Measurements from ENCODE around the gene FAT1.

The FAT1 gene

DNA sequence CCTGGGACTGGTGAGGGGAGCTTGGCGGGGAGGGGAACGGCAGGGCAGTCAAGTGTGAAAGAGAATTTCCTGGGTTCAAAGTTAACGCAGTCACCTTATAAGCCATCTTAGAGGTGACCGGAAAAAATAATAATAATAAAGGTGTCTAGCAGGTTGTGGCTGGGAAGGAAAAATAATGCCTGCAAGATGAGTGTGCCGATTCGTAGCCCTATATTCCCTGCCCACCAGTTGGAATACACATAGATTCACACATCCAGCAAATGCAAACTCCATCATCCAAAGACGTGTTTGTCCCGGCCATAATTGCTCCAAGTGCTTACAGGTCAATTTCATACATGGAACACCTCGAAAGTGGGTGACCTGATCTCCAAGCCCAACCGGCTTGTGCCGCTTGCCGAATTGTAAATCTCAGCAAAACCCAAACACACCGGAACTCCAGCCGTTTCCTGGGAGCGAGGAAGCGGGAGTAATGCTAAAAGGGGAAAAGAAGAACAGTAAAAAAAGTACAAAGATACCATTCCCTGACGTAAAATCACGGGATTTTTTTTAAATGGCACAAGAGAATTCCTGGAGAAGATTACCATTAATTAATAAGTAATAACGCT lies 1.3 kb upstream of the FAT1 start:
- peak overlapping the region; percentile 43 for H3K27ac Mint-ChIP-seq
- DNase-seq (no peak), ATAC-seq (replicated peaks) (no peak)
- peaks cover 40 to 78% of the 10 kb centered on the region in 2 donors for H3K27me3 Mint-ChIP-seq
- H3K4me1 Mint-ChIP-seq: peaks cover 2 to 18% of the 10 kb centered on the region in 2 donors
- H3K4me3 Mint-ChIP-seq: no peak overlapping the region
- peaks cover 0 to 1% of the 10 kb centered on the region in 2 donors for H3K9me3 Mint-ChIP-seq
- H3K36me3 Mint-ChIP-seq: no peaks in the 10 kb centered on the region

DNA sequence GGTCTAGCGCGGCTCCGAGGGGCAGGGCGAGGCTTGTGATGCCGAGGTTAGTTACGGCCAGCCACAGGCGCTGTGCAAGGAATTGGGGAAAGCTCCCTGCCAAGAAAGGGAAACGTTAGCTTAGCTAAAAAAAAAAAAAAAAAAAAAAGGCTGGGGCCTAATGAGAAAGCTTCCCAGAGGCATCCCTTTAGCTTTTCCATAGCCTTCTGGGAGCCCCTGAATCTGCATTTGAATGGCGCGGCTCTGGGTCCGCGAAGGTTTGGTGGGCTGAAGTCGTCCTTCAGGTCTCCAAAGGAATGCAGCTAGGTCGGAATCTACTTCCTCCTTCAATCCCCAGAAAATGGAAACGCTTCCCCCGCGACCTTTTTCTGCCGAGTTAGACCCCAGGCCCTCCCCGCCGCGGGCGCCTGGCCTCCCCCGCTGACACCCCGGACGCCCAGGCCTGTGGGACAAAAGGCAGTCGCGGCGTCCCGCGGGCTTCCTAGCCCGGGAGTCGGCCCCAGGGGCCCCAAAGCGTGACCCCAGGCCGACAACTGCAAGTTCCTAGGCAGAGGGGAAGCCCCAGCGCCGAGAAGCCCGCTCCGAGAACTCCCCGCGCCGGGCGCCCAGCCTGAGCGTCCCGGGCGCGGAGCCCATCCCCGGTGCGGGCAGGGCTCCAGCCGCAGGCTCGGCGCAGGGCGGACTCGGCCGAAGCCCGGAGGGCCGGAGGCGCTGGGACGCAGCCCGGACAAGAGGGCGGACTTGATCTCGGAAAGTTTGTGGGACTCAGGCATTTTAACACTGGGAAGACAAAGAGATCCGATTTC lies 605 bp upstream of the FAT1 start:
- Mint-ChIP-seq H3K27ac (peak overlapping the region; percentile 78), H3K27me3 (peaks cover 39 to 76% of the 10 kb centered on the region in 2 donors), H3K9me3 (peaks cover 0 to 1% of the 10 kb centered on the region in 2 donors), H3K36me3 (no peaks in the 10 kb centered on the region), H3K4me3 (peak overlapping the region; percentile 48 to 81), H3K4me1 (peaks cover 2 to 18% of the 10 kb centered on the region in 2 donors)
- no peak for ATAC-seq (replicated peaks)
- DNase-seq: no peak

DNA sequence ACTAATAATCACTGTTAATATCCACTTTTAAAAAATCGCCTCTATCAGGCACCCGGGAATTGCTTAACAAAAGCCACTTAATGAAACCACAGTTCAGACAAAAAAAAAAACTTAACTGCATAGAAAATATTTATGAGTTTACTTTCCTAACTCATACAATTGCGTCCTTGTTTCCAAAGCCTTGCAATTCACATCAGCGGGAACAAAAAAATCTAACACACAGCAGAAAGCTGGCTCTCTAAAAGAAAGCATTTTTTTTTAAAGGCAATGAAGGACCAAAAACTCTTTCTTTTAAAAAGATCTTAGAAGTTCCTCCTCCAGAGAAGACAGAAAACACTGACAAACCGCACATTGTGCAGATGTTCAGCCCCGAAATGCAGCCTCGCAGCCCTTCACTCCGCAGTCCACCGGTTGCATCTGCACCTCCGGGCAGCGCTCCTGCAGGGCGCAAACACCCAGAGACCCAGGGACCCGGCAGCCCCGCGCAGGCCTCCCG lies 812 bp downstream of the FAT1 start:
- Mint-ChIP-seq H3K4me3 (peak overlapping the region; percentile 18 to 64), H3K27me3 (peaks cover 28 to 63% of the 10 kb centered on the region in 2 donors), H3K36me3 (no peaks in the 10 kb centered on the region), H3K9me3 (peaks cover 3% of the 10 kb centered on the region in 2 donors), H3K4me1 (peaks cover 2 to 18% of the 10 kb centered on the region in 2 donors), H3K27ac (no peak overlapping the region)
- DNase-seq (no peak), ATAC-seq (replicated peaks) (peak in 1 of 2 donors; percentile 14)

DNA sequence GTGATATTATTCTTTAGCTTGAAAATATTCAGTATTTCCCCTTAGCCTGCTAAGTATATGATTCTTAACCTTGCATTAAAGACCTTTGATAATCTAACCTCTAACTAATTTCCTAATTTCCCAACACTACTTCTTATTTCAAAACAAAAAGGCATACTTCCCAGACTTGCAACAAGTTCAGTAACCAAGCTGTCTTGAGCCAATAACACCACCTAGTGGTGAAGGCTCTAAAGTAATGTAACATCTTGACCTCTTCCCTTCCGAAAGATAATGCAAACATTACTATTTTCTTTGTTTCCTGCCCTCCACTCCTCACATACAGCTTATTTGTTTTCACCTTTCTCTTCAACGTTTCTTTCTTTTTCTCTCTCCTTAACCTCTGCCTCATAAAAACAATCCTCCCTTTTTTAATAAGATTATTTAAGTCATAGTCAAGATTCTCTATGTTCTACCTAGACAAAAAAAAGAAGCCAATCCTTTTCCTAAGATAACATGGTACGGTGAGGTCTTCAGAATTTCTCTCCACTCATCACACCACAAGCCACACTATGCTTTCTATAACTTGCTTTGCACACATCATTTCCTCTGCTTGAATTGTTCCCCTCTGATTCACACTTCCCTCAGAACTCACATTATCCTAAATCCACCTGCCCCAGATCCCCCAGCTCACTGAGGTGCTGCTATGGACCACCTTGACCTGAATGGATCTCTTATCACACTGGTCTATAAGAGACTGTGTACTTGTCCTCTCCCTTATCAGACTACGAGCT lies 3.5 kb downstream of the FAT1 start:
- Mint-ChIP-seq H3K4me1 (peaks cover 0 to 10% of the 10 kb centered on the region in 2 donors), H3K4me3 (no peak overlapping the region), H3K36me3 (no peaks in the 10 kb centered on the region), H3K9me3 (peaks cover 6 to 7% of the 10 kb centered on the region in 2 donors), H3K27ac (no peak overlapping the region), H3K27me3 (peaks cover 11 to 37% of the 10 kb centered on the region in 2 donors)
- DNase-seq: no peak
- ATAC-seq (replicated peaks): no peak

DNA sequence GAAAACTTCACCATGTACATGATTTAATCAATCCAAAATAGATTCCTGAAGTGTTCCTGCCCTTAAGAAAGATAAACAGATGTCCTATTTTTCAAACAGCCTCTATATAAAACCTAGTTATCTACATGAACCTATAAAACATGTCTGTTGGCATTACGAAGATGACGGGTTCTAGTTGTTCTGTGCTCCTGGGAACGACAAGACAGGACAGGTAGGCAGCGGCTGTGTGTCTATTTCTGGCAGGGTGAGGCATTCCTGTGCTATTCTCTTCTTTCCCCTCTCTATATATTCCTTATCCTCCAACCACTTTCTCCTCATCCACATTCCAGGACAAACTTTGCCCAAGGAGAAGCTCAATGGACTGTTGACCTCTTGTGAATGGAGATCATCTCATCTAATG lies 6.1 kb downstream of the FAT1 start:
- Mint-ChIP-seq H3K27ac (no peak overlapping the region), H3K4me3 (no peak overlapping the region), H3K4me1 (no peaks in the 10 kb centered on the region), H3K27me3 (peaks cover under 1 to 13% of the 10 kb centered on the region in 2 donors), H3K9me3 (peaks cover 6 to 7% of the 10 kb centered on the region in 2 donors), H3K36me3 (no peaks in the 10 kb centered on the region)
- DNase-seq: no peak
- no peak for ATAC-seq (replicated peaks)

DNA sequence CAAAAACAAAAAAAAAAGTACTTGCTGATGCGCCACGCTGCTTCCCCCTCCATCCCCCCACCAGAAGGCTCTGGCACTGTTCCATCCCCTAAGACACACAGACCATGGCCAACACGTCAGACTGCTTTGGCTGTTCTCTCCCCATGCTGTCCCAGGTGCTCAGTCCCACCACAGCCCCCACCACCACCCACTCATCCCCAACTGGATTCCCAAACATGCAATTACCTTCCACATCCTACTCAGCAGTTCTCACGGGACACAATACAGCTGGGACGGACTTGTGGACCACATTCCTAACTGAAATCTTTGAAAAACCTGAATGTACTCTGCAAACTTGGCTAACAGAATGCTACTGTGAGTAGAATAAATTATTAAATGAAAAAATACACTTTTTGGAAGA lies 8.6 kb downstream of the FAT1 start:
- DNase-seq: no peak
- ATAC-seq (replicated peaks): no peak
- no peaks in the 10 kb centered on the region for H3K27me3 Mint-ChIP-seq
- peaks cover 5 to 7% of the 10 kb centered on the region in 2 donors for H3K9me3 Mint-ChIP-seq
- no peak overlapping the region for H3K27ac Mint-ChIP-seq
- no peaks in the 10 kb centered on the region for H3K36me3 Mint-ChIP-seq
- no peak overlapping the region for H3K4me3 Mint-ChIP-seq
- H3K4me1 Mint-ChIP-seq: no peaks in the 10 kb centered on the region

DNA sequence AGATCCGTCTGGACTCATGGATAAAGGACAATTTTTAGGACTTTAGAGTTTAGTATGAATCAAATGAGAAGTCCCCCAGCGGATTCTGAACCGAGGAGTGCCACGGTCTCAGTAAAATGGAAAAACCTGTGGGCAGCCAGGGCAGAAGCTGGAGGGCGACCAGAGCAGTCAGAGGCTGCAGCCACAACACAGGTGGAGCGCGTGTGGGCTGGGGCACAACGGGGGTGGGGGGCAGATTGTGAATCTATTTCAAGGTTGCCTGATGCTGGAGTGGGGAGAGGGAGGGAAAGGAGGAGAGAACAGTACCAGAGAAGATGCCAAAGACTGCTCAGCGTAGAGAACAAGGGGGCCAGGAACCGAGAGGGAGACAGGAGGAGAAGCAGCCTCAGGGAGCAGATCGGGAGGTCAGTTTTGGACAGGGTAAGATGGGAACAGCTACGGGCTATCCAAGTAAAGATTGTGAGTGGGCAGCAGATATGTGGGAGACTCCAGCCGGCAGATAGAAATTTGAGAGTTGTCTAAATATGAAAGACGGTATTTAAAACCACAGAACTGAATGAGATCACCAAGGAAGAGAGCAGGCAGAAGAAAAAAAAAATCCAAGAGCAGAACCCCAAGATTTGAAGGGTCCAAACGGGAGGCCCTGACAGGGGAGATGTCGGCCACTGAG lies 9.5 kb downstream of the FAT1 start:
- H3K36me3 Mint-ChIP-seq: no peaks in the 10 kb centered on the region
- H3K4me3 Mint-ChIP-seq: no peak overlapping the region
- H3K4me1 Mint-ChIP-seq: no peaks in the 10 kb centered on the region
- ATAC-seq (replicated peaks) (no peak), DNase-seq (no peak)
- no peaks in the 10 kb centered on the region for H3K27me3 Mint-ChIP-seq
- H3K9me3 Mint-ChIP-seq: peaks cover 5 to 7% of the 10 kb centered on the region in 2 donors
- H3K27ac Mint-ChIP-seq: no peak overlapping the region

DNA sequence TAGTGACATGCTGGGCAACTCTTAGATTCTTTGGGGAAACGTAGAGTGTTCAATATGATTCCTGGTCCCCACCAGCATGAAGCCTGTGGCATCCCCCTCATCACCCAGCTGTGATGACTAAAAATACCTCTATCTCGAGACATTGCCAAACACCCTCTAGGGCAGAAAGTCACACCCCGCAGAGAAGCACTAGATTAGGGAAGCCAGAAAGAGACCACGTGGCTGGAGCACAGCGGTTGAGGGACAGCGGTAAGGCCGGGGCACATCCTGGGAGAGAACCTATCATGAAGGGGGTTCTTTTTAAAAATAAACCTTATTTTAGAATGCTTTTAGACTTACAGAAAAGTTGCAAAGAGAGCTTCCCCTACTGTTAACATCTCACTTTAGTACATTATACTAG lies 11.0 kb downstream of the FAT1 start:
- no peaks in the 10 kb centered on the region for H3K4me1 Mint-ChIP-seq
- no peak for ATAC-seq (replicated peaks)
- H3K36me3 Mint-ChIP-seq: no peaks in the 10 kb centered on the region
- no peaks in the 10 kb centered on the region for H3K27me3 Mint-ChIP-seq
- H3K27ac Mint-ChIP-seq: no peak overlapping the region
- peaks cover 2% of the 10 kb centered on the region in 2 donors for H3K9me3 Mint-ChIP-seq
- no peak for DNase-seq
- no peak overlapping the region for H3K4me3 Mint-ChIP-seq

DNA sequence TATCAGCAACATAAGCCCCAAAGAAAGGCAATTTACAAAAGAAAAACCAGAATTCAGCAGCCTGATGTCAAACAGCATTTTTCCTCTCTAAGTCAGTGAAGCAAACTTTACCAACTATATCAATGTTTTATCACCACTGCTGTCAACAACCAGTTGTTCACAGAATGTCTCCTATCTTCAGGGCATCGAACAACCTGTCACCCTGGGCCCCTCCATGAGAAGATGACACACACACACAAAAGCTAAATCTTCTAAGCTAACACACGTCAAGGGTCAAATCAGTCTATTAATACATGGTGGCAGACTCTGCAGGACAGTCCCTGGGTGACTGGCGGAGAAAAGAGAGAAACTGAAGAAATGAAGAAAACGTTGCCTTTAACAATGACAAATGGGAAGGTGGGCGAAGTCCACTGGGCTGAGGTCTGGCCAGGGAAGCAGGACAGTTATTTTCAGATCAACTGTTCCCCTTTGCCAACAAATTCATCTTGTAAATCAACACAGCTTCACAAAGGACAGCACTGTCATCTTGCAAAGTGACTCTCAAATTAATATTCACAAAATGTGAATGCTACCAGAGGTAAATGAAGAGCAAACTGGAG lies 13.0 kb downstream of the FAT1 start:
- Mint-ChIP-seq H3K9me3 (no peaks in the 10 kb centered on the region), H3K27me3 (no peaks in the 10 kb centered on the region), H3K4me1 (no peaks in the 10 kb centered on the region), H3K4me3 (no peak overlapping the region), H3K27ac (no peak overlapping the region), H3K36me3 (no peaks in the 10 kb centered on the region)
- ATAC-seq (replicated peaks) (no peak), DNase-seq (no peak)

DNA sequence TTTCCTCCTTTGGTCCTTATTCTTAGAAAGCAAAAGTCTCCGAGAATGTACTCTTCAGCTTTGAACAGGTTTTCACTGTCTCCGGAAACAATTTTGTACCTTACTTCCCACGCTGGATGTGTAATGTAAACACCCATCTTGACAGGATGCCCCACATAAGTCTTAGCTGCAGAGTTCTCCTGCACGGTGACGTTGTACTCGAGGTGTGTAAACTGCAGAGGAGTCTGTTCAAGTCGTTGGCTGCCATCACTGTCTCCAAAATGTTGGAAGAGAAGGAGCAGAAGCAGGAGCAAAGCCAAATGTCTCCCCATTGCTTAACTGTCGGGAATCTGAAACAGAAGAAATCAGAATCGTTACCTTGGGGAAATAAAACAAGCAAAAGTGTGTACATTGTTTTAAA lies 14.1 kb downstream of the FAT1 start:
- Mint-ChIP-seq H3K9me3 (no peaks in the 10 kb centered on the region), H3K27me3 (no peaks in the 10 kb centered on the region), H3K4me3 (no peak overlapping the region), H3K27ac (no peak overlapping the region), H3K4me1 (no peaks in the 10 kb centered on the region), H3K36me3 (no peaks in the 10 kb centered on the region)
- no peak for DNase-seq
- ATAC-seq (replicated peaks): no peak

DNA sequence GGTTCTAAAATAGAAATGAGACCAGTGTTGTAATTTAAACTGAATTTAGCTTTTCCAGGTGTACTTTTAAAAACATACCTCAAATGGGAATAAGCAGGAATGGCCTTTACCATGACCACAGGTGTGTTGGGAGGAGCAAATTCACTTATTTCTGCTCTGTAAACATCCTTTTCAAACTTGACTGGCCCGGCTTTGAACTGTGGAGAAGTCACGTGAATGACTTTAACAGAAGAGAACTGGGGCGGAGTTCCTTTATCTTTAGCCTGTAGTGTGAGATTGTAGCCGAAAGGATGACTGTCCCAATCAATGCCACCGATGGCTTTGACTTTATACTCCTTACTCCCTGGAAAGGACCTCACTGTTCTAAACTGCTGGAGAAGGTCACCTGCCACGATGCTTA lies 15.1 kb downstream of the FAT1 start:
- no peaks in the 10 kb centered on the region for H3K9me3 Mint-ChIP-seq
- DNase-seq (no peak), ATAC-seq (replicated peaks) (no peak)
- H3K27me3 Mint-ChIP-seq: no peaks in the 10 kb centered on the region
- H3K4me3 Mint-ChIP-seq: no peak overlapping the region
- no peaks in the 10 kb centered on the region for H3K36me3 Mint-ChIP-seq
- H3K27ac Mint-ChIP-seq: no peak overlapping the region
- H3K4me1 Mint-ChIP-seq: no peaks in the 10 kb centered on the region

DNA sequence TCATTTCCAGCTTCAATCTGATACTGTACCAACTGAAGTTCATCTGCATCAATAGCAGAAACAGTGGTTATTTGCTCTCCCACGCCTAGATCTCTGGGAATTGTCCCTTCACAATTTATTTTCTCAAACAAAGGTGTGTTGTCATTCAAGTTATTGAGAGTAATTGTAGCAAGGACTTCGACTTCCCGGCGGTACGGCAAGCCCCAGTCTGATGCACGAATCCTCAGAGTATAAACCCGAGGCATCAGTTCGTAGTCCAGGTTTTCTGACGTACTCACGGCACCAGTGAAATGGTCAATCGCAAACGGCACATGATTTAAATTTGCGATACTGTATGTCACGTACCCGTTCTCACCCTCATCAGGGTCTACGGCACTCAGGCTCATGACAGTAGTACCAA lies 15.7 kb downstream of the FAT1 start:
- Mint-ChIP-seq H3K9me3 (no peaks in the 10 kb centered on the region), H3K36me3 (no peaks in the 10 kb centered on the region), H3K4me3 (no peak overlapping the region), H3K4me1 (no peaks in the 10 kb centered on the region), H3K27me3 (no peaks in the 10 kb centered on the region), H3K27ac (no peak overlapping the region)
- no peak for ATAC-seq (replicated peaks)
- no peak for DNase-seq

DNA sequence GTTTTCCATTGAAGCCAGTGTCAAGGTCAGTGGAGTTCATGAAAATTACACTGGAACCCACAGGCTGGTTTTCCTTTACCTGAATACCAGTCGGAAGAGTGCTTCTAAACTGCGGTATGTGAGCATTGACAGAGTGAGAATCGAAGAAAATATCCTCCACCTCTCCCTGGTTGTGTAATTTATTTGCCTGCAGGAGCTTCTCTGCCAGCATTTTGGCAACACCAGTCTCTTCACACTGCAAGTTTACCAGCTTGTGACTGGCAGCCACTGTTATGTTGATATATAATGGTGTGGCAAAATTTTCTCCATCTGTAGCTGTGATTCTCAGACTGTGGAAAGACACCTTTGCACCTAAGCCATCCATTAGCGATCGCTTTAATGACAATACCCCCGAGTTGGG lies 16.1 kb downstream of the FAT1 start:
- DNase-seq (no peak), ATAC-seq (replicated peaks) (no peak)
- no peak overlapping the region for H3K4me3 Mint-ChIP-seq
- H3K36me3 Mint-ChIP-seq: no peaks in the 10 kb centered on the region
- H3K27ac Mint-ChIP-seq: no peak overlapping the region
- no peaks in the 10 kb centered on the region for H3K4me1 Mint-ChIP-seq
- no peaks in the 10 kb centered on the region for H3K9me3 Mint-ChIP-seq
- no peaks in the 10 kb centered on the region for H3K27me3 Mint-ChIP-seq

DNA sequence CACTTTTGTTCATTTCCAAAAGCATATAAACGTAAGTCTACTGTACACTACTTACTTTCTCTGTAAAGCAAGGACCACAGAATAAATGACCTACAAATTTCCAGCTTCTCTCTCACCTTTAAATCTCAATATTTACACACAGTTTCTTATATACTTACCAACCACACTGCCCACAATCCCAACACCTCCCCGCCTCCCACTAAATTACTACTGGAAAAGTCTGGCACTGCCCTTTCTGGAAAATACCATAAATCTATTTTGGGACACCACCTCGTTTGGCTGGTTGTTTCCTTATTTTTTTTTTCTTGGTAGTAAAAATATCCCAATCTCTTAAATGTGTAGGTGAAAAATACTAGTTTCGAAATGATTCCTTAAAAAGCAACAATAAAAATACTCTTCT lies 19.6 kb downstream of the FAT1 start:
- H3K27ac Mint-ChIP-seq: no peak overlapping the region
- H3K4me3 Mint-ChIP-seq: no peak overlapping the region
- DNase-seq (no peak), ATAC-seq (replicated peaks) (no peak)
- H3K27me3 Mint-ChIP-seq: no peaks in the 10 kb centered on the region
- peaks cover 0 to 2% of the 10 kb centered on the region in 2 donors for H3K9me3 Mint-ChIP-seq
- no peaks in the 10 kb centered on the region for H3K36me3 Mint-ChIP-seq
- no peaks in the 10 kb centered on the region for H3K4me1 Mint-ChIP-seq

Data from stimulated activated naive B cell treated with anti-CD40 and anti-IgM and Interleukin-4, amounts not matched to agents 10 μg/mL and 1 μg/mL and 100 μg/mL, for 72 hours (primary cell).